ENCODE results near the gene AP3B1.
"Not testable (repeated sequence)": the region's sequence is repeated elsewhere in the genome, so short reads cannot be mapped to it uniquely, and the experiment has no call there.

AP3B1 gene

GRCh38 chr5:78243091-78243490 lies 51.4 kb downstream of the AP3B1 start:
- no peak for DNase-seq

- no peak for DNase-seq
These were observed 52.5 kb downstream of the AP3B1 start for GRCh38 chr5:78242001-78242400.

- no peak for DNase-seq
These were observed 56.6 kb downstream of the AP3B1 start for GRCh38 chr5:78237911-78238310.

- no peak for DNase-seq
These were observed 58.5 kb downstream of the AP3B1 start for GRCh38 chr5:78236046-78236445.

- peak; percentile 17 for DNase-seq
These were observed 59.2 kb downstream of the AP3B1 start for GRCh38 chr5:78235289-78235688.

- DNase-seq, result no peak
These were observed 59.7 kb downstream of the AP3B1 start for GRCh38 chr5:78234804-78235203.

- DNase-seq, result no peak
These were observed 62.3 kb downstream of the AP3B1 start for GRCh38 chr5:78232163-78232562.

GRCh38 chr5:78224358-78224757 lies 70.1 kb downstream of the AP3B1 start:
- DNase-seq, result no peak

GRCh38 chr5:78221964-78222451 lies 72.5 kb downstream of the AP3B1 start:
- no peak for DNase-seq

GRCh38 chr5:78221467-78221866 lies 73.0 kb downstream of the AP3B1 start:
- DNase-seq, result no peak

- DNase-seq, result no peak
These were observed 78.5 kb downstream of the AP3B1 start for GRCh38 chr5:78215972-78216371.

- DNase-seq, result no peak
These were observed 78.9 kb downstream of the AP3B1 start for GRCh38 chr5:78215565-78215964.

- no peak for DNase-seq
These were observed 80.7 kb downstream of the AP3B1 start for GRCh38 chr5:78213799-78214198.

- no peak for DNase-seq
These were observed 83.4 kb downstream of the AP3B1 start for GRCh38 chr5:78211052-78211451.

- DNase-seq, result no peak
These were observed 90.3 kb downstream of the AP3B1 start for GRCh38 chr5:78204241-78204640.

- no peak for DNase-seq
These were observed 90.7 kb downstream of the AP3B1 start for GRCh38 chr5:78203815-78204214.

- DNase-seq, result no peak
These were observed 104.1 kb downstream of the AP3B1 start for GRCh38 chr5:78190402-78190801.

- DNase-seq, result not testable (repeated sequence)
These were observed 105.8 kb downstream of the AP3B1 start for GRCh38 chr5:78188681-78189080.

GRCh38 chr5:78187172-78187571 lies 107.3 kb downstream of the AP3B1 start:
- no peak for DNase-seq

GRCh38 chr5:78182838-78183237 lies 111.7 kb downstream of the AP3B1 start:
- no peak for DNase-seq

- DNase-seq, result no peak
These were observed 116.1 kb downstream of the AP3B1 start for GRCh38 chr5:78178356-78178755.

GRCh38 chr5:78170335-78170734 lies 124.2 kb downstream of the AP3B1 start:
- DNase-seq, result not testable (repeated sequence)

GRCh38 chr5:78162253-78162862 lies 132.1 kb downstream of the AP3B1 start:
- DNase-seq, result peak; percentile 22

- DNase-seq, result no peak
These were observed 137.5 kb downstream of the AP3B1 start for GRCh38 chr5:78157001-78157400.

- no peak for DNase-seq
These were observed 142.8 kb downstream of the AP3B1 start for GRCh38 chr5:78151594-78152271.

Measured in NCI-H774 (cell line).